Mucosa of stomach (tissue), 1 donor: Measurements from ENCODE around the gene HPRT1.

Experiments used
- H3K27me3 ChIP-seq: one replicate; pipeline ENCODE4 v1.7.0; 2013; ENCODE audit warnings: mild to moderate bottlenecking, low read length; ENCODE audit not compliant: control insufficient read depth, insufficient read depth
- H3K36me3 ChIP-seq: one replicate; pipeline ENCODE4 v1.7.0; 2013; ENCODE audit warnings: low read length; ENCODE audit not compliant: control insufficient read depth, insufficient read depth
- H3K4me1 ChIP-seq: one replicate; pipeline ENCODE4 v1.7.0; 2013; ENCODE audit warnings: mild to moderate bottlenecking, low read length; ENCODE audit not compliant: control insufficient read depth, insufficient read depth
- H3K4me3 ChIP-seq: one replicate; pipeline ENCODE4 v1.7.0; 2013; ENCODE audit warnings: low read length
- H3K9ac ChIP-seq: one replicate; pipeline ENCODE4 v1.7.0; 2013; ENCODE audit warnings: mild to moderate bottlenecking, low read length, moderate library complexity
- H3K9me3 ChIP-seq: one replicate; pipeline ENCODE4 v1.7.0; 2013; ENCODE audit warnings: mild to moderate bottlenecking, low read length, moderate library complexity; ENCODE audit not compliant: control insufficient read depth
- donor health status: Pancreatic carcinoma.

HPRT1 gene

GRCh38 chrX:134480061-134480460 is 20.1 kb downstream of the HPRT1 start:
- Histone ChIP-seq H3K27me3 (no peaks in the 10 kb centered on the region), H3K4me1 (no peaks in the 10 kb centered on the region), H3K9me3 (no peaks in the 10 kb centered on the region), H3K36me3 (no peaks in the 10 kb centered on the region), H3K4me3 (no peak overlapping the region), H3K9ac (no peak overlapping the region)

- H3K4me3 ChIP-seq, result no peak overlapping the region
Observed at GRCh38 chrX:134481339-134481738, 21.4 kb downstream of the HPRT1 start.

GRCh38 chrX:134482371-134482770 is 22.4 kb downstream of the HPRT1 start:
- Histone ChIP-seq H3K4me3 (no peak overlapping the region), H3K9ac (no peak overlapping the region), H3K36me3 (no peaks in the 10 kb centered on the region), H3K9me3 (no peaks in the 10 kb centered on the region), H3K4me1 (no peaks in the 10 kb centered on the region), H3K27me3 (no peaks in the 10 kb centered on the region)

More at GRCh38 chrX:134481339-134481738, 21.4 kb downstream of the HPRT1 start:
- no peaks in the 10 kb centered on the region for H3K9me3 ChIP-seq
- H3K27me3 ChIP-seq, result no peaks in the 10 kb centered on the region
- no peaks in the 10 kb centered on the region for H3K4me1 ChIP-seq
- no peak overlapping the region for H3K9ac ChIP-seq
- H3K36me3 ChIP-seq, result no peaks in the 10 kb centered on the region

GRCh38 chrX:134484039-134484438 is 24.1 kb downstream of the HPRT1 start:
- H3K27me3 ChIP-seq, result no peaks in the 10 kb centered on the region
- H3K4me1 ChIP-seq, result no peaks in the 10 kb centered on the region
- H3K9ac ChIP-seq, result no peak overlapping the region
- H3K9me3 ChIP-seq, result no peaks in the 10 kb centered on the region
- H3K4me3 ChIP-seq, result no peak overlapping the region
- H3K36me3 ChIP-seq, result no peaks in the 10 kb centered on the region

GRCh38 chrX:134501941-134502340 is 42.0 kb downstream of the HPRT1 start:
- H3K9ac ChIP-seq, result no peak overlapping the region
- H3K9me3 ChIP-seq, result no peaks in the 10 kb centered on the region
- no peaks in the 10 kb centered on the region for H3K27me3 ChIP-seq
- no peaks in the 10 kb centered on the region for H3K36me3 ChIP-seq
- H3K4me1 ChIP-seq, result no peaks in the 10 kb centered on the region
- H3K4me3 ChIP-seq, result no peak overlapping the region

GRCh38 chrX:134502686-134503085 is 42.7 kb downstream of the HPRT1 start:
- H3K4me3 ChIP-seq, result no peak overlapping the region

GRCh38 chrX:134512566-134512965 is 52.6 kb downstream of the HPRT1 start:
- H3K27me3 ChIP-seq, result no peaks in the 10 kb centered on the region
- no peaks in the 10 kb centered on the region for H3K9me3 ChIP-seq
- H3K4me1 ChIP-seq, result no peaks in the 10 kb centered on the region
- H3K4me3 ChIP-seq, result no peak overlapping the region
- no peaks in the 10 kb centered on the region for H3K36me3 ChIP-seq
- H3K9ac ChIP-seq, result no peak overlapping the region

More at GRCh38 chrX:134502686-134503085, 42.7 kb downstream of the HPRT1 start:
- Histone ChIP-seq H3K4me1 (no peaks in the 10 kb centered on the region), H3K9ac (no peak overlapping the region), H3K36me3 (no peaks in the 10 kb centered on the region), H3K9me3 (no peaks in the 10 kb centered on the region), H3K27me3 (no peaks in the 10 kb centered on the region)

GRCh38 chrX:134513091-134513490 is 53.1 kb downstream of the HPRT1 start:
- no peak overlapping the region for H3K9ac ChIP-seq
- no peaks in the 10 kb centered on the region for H3K27me3 ChIP-seq
- H3K4me3 ChIP-seq, result no peak overlapping the region
- H3K4me1 ChIP-seq, result no peaks in the 10 kb centered on the region
- H3K9me3 ChIP-seq, result no peaks in the 10 kb centered on the region
- no peaks in the 10 kb centered on the region for H3K36me3 ChIP-seq

GRCh38 chrX:134520860-134521390 is 61.0 kb downstream of the HPRT1 start:
- H3K4me3 ChIP-seq, result no peak overlapping the region
- no peak overlapping the region for H3K9ac ChIP-seq
- no peaks in the 10 kb centered on the region for H3K27me3 ChIP-seq
- no peaks in the 10 kb centered on the region for H3K4me1 ChIP-seq
- H3K9me3 ChIP-seq, result no peaks in the 10 kb centered on the region
- H3K36me3 ChIP-seq, result no peaks in the 10 kb centered on the region

GRCh38 chrX:134524181-134524580 is 64.2 kb downstream of the HPRT1 start:
- H3K9me3 ChIP-seq, result no peaks in the 10 kb centered on the region
- no peak overlapping the region for H3K9ac ChIP-seq

GRCh38 chrX:134525086-134525792 is 65.3 kb downstream of the HPRT1 start:
- Histone ChIP-seq H3K9me3 (no peaks in the 10 kb centered on the region), H3K27me3 (no peaks in the 10 kb centered on the region), H3K4me1 (no peaks in the 10 kb centered on the region), H3K4me3 (no peak overlapping the region), H3K9ac (no peak overlapping the region), H3K36me3 (no peaks in the 10 kb centered on the region)

More at GRCh38 chrX:134524181-134524580, 64.2 kb downstream of the HPRT1 start:
- no peak overlapping the region for H3K4me3 ChIP-seq
- no peaks in the 10 kb centered on the region for H3K4me1 ChIP-seq
- H3K36me3 ChIP-seq, result no peaks in the 10 kb centered on the region
- H3K27me3 ChIP-seq, result no peaks in the 10 kb centered on the region

GRCh38 chrX:134526399-134526798 is 66.4 kb downstream of the HPRT1 start:
- Histone ChIP-seq H3K9me3 (no peaks in the 10 kb centered on the region), H3K27me3 (no peaks in the 10 kb centered on the region), H3K4me1 (no peaks in the 10 kb centered on the region), H3K4me3 (no peak overlapping the region), H3K9ac (no peak overlapping the region), H3K36me3 (no peaks in the 10 kb centered on the region)
